Caco-2 (cell line): ENCODE data around the gene CACNA1H. TPM values are rescaled to one million over a fixed set of nuclear protein-coding genes. Genes with fewer than 3 reads are reported as not detected.
A peak's percentile ranks its signal among the peaks of the same experiment; 100 is the strongest.

Experiments used
- BruUV-seq: library from RNA; stranded (reverse); fragments of 400-500 nt; replicated peaks from 2 replicates; lab custom pipeline; 2021; lab: Mats Ljungman, UMichigan
- CTCF ChIA-PET: fragments of 300-600 bp; sonication (Branson Sonifier 250); formaldehyde crosslinking; loops from one replicate; lab custom pipeline; 2022; ENCODE audit warnings: antibody characterized with exemption; lab: Charles Lee
- POLR2A ChIA-PET: fragments of 300-600 bp; sonication (Branson Sonifier 250); formaldehyde crosslinking; loops from one replicate; lab custom pipeline; 2022; ENCODE audit warnings: antibody characterized with exemption; lab: Charles Lee
- DNase-seq, 2 experiments: peaks; one replicate each; pipeline versions ENCODE4 v3.0.0 to v3.0.0-alpha.2; 2020 to 2022
- H3K27me3 ChIP-seq: replicated peaks from 2 replicates; pipeline ENCODE4 v1.6.0; 2011; ENCODE audit warnings: low read length; ENCODE audit not compliant: control insufficient read depth, insufficient read depth
- H3K36me3 ChIP-seq: 2 replicates; pipeline ENCODE4 v1.5.1; 2011; ENCODE audit warnings: low read length; ENCODE audit not compliant: control insufficient read depth, insufficient read depth
- H3K4me1 ChIP-seq: fragments of 250-450 bp; sonication (Bioruptor Pico); 2 replicates; pipeline ENCODE4 v1.5.1; 2020; ENCODE audit warnings: mild to moderate bottlenecking
- H3K4me3 ChIP-seq: 2 replicates; pipeline ENCODE4 v1.5.1; 2011; ENCODE audit warnings: low read depth, mild to moderate bottlenecking, control low read depth, low read length
- H3K9me3 ChIP-seq: fragments of 250-450 bp; sonication (Bioruptor Pico); 2 replicates; pipeline ENCODE4 v1.5.1; 2020; ENCODE audit warnings: mild to moderate bottlenecking, moderate library complexity
- H3K27ac Mint-ChIP-seq: one replicate; pipeline ENCODE4 v1.8.0; 2022; ENCODE audit warnings: mixed read lengths; ENCODE audit not compliant: unreplicated experiment
- H3K27me3 Mint-ChIP-seq: one replicate; pipeline ENCODE4 v1.8.0; 2022; ENCODE audit warnings: mixed read lengths; ENCODE audit not compliant: insufficient read depth, unreplicated experiment
- H3K36me3 Mint-ChIP-seq: one replicate; pipeline ENCODE4 v1.8.0; 2022; ENCODE audit warnings: mild to moderate bottlenecking, mixed read lengths; ENCODE audit not compliant: insufficient read depth, unreplicated experiment
- H3K4me1 Mint-ChIP-seq: one replicate; pipeline ENCODE4 v1.8.0; 2022; ENCODE audit warnings: low read depth, mixed read lengths; ENCODE audit not compliant: unreplicated experiment
- H3K4me3 Mint-ChIP-seq: one replicate; pipeline ENCODE4 v1.8.0; 2022; ENCODE audit warnings: mild to moderate bottlenecking, moderate library complexity, mixed read lengths; ENCODE audit not compliant: unreplicated experiment
- H3K9me3 Mint-ChIP-seq: one replicate; pipeline ENCODE4 v1.8.0; 2022; ENCODE audit warnings: mixed read lengths; ENCODE audit not compliant: unreplicated experiment
- CTCF ChIP-seq, 2 experiments: fragments of 200-600 bp in 1 of 2; IDR thresholded peaks; 1 replicate in 1 of 2; 2 replicates in 1 of 2; pipeline versions ENCODE4 v1.5.1 to v1.8.0; 2011 to 2022; ENCODE audit warnings: antibody characterized with exemption in 1 of 2, control low read depth in 1 of 2, inconsistent platforms in 1 of 2, low read depth in 1 of 2, low read length in 1 of 2, mild to moderate bottlenecking in 1 of 2, moderate library complexity in 1 of 2; ENCODE audit not compliant: insufficient read depth in 1 of 2, severe bottlenecking in 1 of 2, unreplicated experiment in 1 of 2
- intact Hi-C: fragments of 100-400 bp; cut with micrococcal nuclease; formaldehyde crosslinking; loops from one replicate; pipeline ENCODE4 v1.10.0; 2022; ENCODE audit not compliant: unreplicated experiment
- total RNA-seq: library from RNA; stranded (reverse); gene quantifications from 2 replicates; pipeline ENCODE4 v1.2.3, GENCODE V29; 2022

Gene CACNA1H
- total RNA-seq, 1 experiment from 2014 or later, result 5.1 TPM

GRCh38 chr16:1258906-1259759 is 106.2 kb downstream of the CACNA1H start:
- no peaks in the 10 kb centered on the region for H3K36me3 ChIP-seq
- H3K27me3 Mint-ChIP-seq, result peaks cover 4% of the 10 kb centered on the region
- H3K27me3 ChIP-seq, result no peaks in the 10 kb centered on the region; the same call in 1 of the 2 replicates
- H3K36me3 Mint-ChIP-seq, result no peaks in the 10 kb centered on the region
- H3K27ac Mint-ChIP-seq, result no peak overlapping the region
- no peaks in the 10 kb centered on the region for H3K4me1 ChIP-seq
- ChIA-PET POLR2A (no interaction called here), CTCF (no interaction called here)
- no peaks in the 10 kb centered on the region for H3K4me1 Mint-ChIP-seq
- peaks cover 3% of the 10 kb centered on the region for H3K9me3 Mint-ChIP-seq
- no TSS peak for BruUV-seq
- H3K9me3 ChIP-seq, result no peaks in the 10 kb centered on the region
- intact Hi-C loops, result no loop called here
- no peak for TF ChIP-seq CTCF (IDR thresholded peaks at IDR 0.05; ENCODE audit: insufficient read depth in 1 of 2, low read depth in 1 of 2, low read length in 1 of 2, severe bottlenecking in 1 of 2, unreplicated experiment in 1 of 2)
- peak overlapping the region; percentile 25 for H3K4me3 ChIP-seq
- peak overlapping the region; percentile 56 for H3K4me3 Mint-ChIP-seq
- no peak for DNase-seq

GRCh38 chr16:1259760-1260068 is 106.8 kb downstream of the CACNA1H start:
- Mint-ChIP-seq H3K27ac (no peak overlapping the region), H3K27me3 (peaks cover 6% of the 10 kb centered on the region), H3K36me3 (no peaks in the 10 kb centered on the region), H3K4me1 (no peaks in the 10 kb centered on the region), H3K9me3 (peaks cover 9% of the 10 kb centered on the region), H3K4me3 (no peak overlapping the region)
- H3K9me3 ChIP-seq, result no peaks in the 10 kb centered on the region
- H3K4me1 ChIP-seq, result no peaks in the 10 kb centered on the region
- H3K36me3 ChIP-seq, result no peaks in the 10 kb centered on the region
- H3K27me3 ChIP-seq, result no peaks in the 10 kb centered on the region; the same call in 1 of the 2 replicates
- DNase-seq, result no peak
- TF ChIP-seq CTCF (IDR thresholded peaks at IDR 0.05; ENCODE audit: insufficient read depth in 1 of 2, low read depth in 1 of 2, low read length in 1 of 2, severe bottlenecking in 1 of 2, unreplicated experiment in 1 of 2), result no peak
- BruUV-seq, result no TSS peak
- ChIA-PET CTCF (no interaction called here), POLR2A (no interaction called here)
- intact Hi-C loops, result no loop called here
- H3K4me3 ChIP-seq, result no peak overlapping the region

- Mint-ChIP-seq H3K36me3 (no peaks in the 10 kb centered on the region), H3K4me1 (no peaks in the 10 kb centered on the region), H3K27me3 (peaks cover 6% of the 10 kb centered on the region), H3K27ac (no peak overlapping the region), H3K9me3 (peaks cover 11% of the 10 kb centered on the region), H3K4me3 (no peak overlapping the region)
- DNase-seq, result no peak
- no TSS peak for BruUV-seq
- intact Hi-C loops, result no loop called here
- H3K4me1 ChIP-seq, result no peaks in the 10 kb centered on the region
- POLR2A ChIA-PET, result no interaction called here
- no peak overlapping the region for H3K4me3 ChIP-seq
- no peaks in the 10 kb centered on the region for H3K36me3 ChIP-seq
- no peak for TF ChIP-seq CTCF (IDR thresholded peaks at IDR 0.05; ENCODE audit: insufficient read depth in 1 of 2, low read depth in 1 of 2, low read length in 1 of 2, severe bottlenecking in 1 of 2, unreplicated experiment in 1 of 2)
- no peaks in the 10 kb centered on the region; the same call in 1 of the 2 replicates for H3K27me3 ChIP-seq
- CTCF ChIA-PET, result no interaction called here
- no peaks in the 10 kb centered on the region for H3K9me3 ChIP-seq
Measured at GRCh38 chr16:1260101-1260680, 107.3 kb downstream of the CACNA1H start.
